ENCODE results near the gene XPNPEP1. TPM values are rescaled to one million over a fixed set of nuclear protein-coding genes. Genes with fewer than 3 reads are reported as not detected.

Gene XPNPEP1
- total RNA-seq, 1 donor = 86.4 TPM

GRCh38 chr10:109932391-109932790 lies 9.1 kb upstream of the XPNPEP1 start:
- DNase-seq (ENCODE audit: low read depth) = no peak
- no peak for TF ChIP-seq CTCF (IDR thresholded peaks at IDR 0.05; ENCODE audit: insufficient read depth, low read depth, low read length)
- no peak overlapping the region for H3K4me3 ChIP-seq (ENCODE audit: low read depth, low read length)

- no peak for TF ChIP-seq CTCF (IDR thresholded peaks at IDR 0.05; ENCODE audit: insufficient read depth, low read depth, low read length)
- DNase-seq (ENCODE audit: low read depth) = no peak
- no peak overlapping the region for H3K4me3 ChIP-seq (ENCODE audit: low read depth, low read length)
Observed at GRCh38 chr10:109931163-109931562, 7.9 kb upstream of the XPNPEP1 start.

- DNase-seq (ENCODE audit: low read depth) = no peak
- no peak overlapping the region for H3K4me3 ChIP-seq (ENCODE audit: low read depth, low read length)
- TF ChIP-seq CTCF (IDR thresholded peaks at IDR 0.05; ENCODE audit: insufficient read depth, low read depth, low read length) = no peak
Observed at GRCh38 chr10:109929501-109930219, 6.3 kb upstream of the XPNPEP1 start.

- no peak for TF ChIP-seq CTCF (IDR thresholded peaks at IDR 0.05; ENCODE audit: insufficient read depth, low read depth, low read length)
- no peak overlapping the region for H3K4me3 ChIP-seq (ENCODE audit: low read depth, low read length)
- no peak for DNase-seq (ENCODE audit: low read depth)
Observed at GRCh38 chr10:109928475-109928891, 5.2 kb upstream of the XPNPEP1 start.

- TF ChIP-seq CTCF (IDR thresholded peaks at IDR 0.05; ENCODE audit: insufficient read depth, low read depth, low read length) = no peak
- DNase-seq (ENCODE audit: low read depth) = no peak
- no peak overlapping the region for H3K4me3 ChIP-seq (ENCODE audit: low read depth, low read length)
Observed at GRCh38 chr10:109926825-109927224, 3.5 kb upstream of the XPNPEP1 start.

- no peak for TF ChIP-seq CTCF (IDR thresholded peaks at IDR 0.05; ENCODE audit: insufficient read depth, low read depth, low read length)
- no peak for DNase-seq (ENCODE audit: low read depth)
- no peak overlapping the region for H3K4me3 ChIP-seq (ENCODE audit: low read depth, low read length)
Observed at GRCh38 chr10:109926061-109926745, 2.9 kb upstream of the XPNPEP1 start.

Measured in fibroblast of villous mesenchyme (primary cell).